ENCODE measurements around the gene ADIPOR1. TPM values are rescaled to one million over a fixed set of nuclear protein-coding genes. Genes with fewer than 3 reads are reported as not detected.
"Not testable (repeated sequence)": the region's sequence is repeated elsewhere in the genome, so short reads cannot be mapped to it uniquely, and the experiment has no call there.

Gene ADIPOR1
- total RNA-seq = 72.4 TPM

DNA sequence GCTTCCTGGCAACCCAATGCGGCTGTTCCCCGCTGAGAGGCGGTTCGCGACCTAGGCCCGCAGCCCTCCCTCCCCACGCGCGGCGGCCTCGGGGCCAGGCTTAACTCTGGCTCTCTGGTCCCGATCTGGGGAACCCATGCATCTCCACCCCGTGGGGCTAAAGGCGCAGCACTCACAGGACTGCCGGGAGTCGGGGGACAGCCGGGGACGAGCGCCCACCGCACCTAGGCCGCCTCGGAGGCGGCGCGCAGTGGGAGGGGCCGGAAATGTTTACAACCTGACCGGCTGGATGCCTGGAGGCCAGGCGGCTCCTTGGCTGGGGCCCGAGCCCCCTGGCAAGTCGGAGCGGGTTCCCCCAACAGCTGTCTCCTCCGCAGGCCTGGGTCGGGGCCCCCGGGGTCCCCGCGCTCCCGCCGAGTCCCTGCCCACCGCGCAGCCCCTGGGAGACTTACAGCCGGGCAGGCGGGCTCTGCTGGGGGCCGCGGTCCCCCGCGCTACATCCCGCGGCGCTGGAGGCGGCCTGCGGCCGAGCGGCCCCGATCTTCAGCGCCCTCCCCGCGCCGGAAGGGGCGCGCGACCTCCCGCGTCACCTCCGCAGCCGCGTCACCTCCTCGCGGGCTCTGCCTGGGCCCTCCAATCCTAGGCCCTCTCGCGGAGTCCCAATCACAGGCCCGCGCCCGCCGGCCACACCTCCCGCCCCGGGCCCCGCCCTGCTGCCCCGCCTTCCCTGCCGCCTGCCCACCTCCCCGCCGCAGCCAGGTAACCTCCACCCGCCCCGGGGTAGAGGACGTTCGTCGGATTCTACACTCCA, at the start of gene ADIPOR1:
ADIPOR1 (minus strand) TSS at position 580 of the 811 bp plus-strand sequence. CDS start 7,242 bp downstream, outside the sequence.
- peak; percentile 94 for DNase-seq

DNA sequence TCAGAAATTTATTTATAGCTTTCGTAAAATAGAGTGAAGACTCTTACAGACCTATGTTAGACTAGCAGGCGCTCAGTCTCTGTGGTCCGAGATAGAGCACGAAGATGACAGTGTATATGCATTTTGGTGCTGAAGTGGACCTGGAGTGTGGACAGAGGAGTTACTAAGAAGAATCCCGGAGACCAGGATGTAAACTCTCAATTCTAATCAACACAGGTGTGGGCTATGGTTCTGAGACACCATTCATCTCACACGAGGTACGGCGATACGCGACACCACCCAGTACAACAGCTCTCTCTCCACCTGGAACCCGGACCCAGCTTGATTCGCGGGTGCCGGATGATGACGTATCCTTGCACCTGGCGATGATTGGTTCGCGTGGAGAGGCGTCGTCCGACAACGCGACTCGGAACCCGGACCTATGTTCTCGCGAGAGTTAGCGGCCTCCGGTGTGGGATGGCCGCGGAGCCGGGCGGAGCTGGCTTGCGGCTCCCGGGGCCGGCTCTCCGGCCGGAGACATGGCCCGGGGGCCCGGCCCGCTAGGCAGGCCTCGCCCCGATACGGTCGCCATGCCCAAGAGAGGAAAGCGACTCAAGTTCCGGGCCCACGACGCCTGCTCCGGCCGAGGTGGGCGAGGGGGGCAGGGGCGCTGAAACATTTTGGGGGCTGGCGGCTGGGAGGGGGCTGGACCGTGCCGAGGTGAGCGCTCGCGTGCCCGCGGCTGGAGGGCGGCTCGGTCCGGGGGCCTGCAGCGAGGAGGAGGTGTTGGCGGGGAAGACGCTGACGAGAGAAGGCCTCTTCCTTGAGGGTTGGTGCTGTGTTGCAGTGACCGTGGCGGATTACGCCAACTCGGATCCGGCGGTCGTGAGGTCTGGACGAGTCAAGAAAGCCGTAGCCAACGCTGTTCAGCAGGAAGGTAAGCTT, 49.1 kb upstream of the ADIPOR1 start, which contains the start of gene TMEM183A:
TMEM183A (plus strand) TSS at position 427 of the 924 bp plus-strand sequence; CDS start at position 519, 92 bp downstream.
- peak; percentile 99 for DNase-seq

DNA sequence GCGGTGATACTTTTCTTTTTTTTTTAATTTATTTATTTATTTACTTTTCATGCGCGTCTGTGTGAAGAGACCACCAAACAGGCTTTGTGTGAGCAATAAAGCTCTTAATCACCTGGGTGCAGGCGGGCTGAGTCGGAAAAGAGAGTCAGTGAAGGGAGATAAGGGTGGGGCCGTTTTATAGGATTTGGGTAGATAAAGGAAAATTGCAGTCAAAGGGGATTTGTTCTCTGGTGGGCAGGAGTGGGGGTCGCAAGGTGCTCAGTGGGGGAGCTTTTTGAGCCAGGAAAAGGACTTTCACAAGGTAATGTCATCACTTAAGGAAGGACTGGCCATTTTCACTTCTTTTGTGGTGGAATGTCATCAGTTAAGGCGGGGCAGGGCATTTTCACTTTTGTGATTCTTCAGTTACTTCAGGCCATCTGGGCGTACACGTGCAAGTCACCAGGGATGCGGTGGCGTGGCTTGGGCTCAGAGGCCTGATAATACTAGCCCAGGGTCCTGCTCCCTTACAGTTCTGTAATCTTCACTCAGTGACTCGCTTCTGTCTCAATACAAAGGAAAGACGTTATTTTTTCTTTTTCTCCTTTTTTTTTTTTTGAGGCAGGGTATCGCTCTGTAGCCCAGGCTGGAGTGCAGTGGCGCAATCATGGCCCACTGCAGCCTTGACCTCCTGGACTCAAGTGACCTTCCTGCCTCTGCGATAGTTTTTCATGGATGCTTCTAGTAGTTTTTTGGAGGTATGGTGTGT, 47.5 kb upstream of the ADIPOR1 start:
- not testable (repeated sequence) for DNase-seq

- DNase-seq = no peak
Measured at GRCh38 chr1:203002951-203003350, 44.8 kb upstream of the ADIPOR1 start.

DNA sequence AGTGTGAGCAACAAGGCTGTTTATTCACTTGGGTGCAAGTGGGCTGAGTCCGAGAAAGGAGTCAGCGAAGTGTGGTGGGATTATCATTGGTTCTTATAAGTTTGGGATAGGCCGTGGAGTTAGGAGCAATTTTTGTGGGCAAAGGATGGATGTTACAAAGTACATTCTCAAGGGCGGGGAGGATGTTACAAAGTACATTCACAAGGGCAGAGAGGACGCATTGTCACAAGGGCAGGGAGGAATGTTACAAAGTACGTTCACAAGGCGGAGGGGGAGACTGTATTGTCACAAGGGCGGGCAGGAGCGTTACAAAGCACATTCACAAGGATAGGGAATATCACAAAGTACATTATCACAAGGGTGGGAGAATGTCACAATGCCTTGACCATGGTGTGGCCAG, 43.9 kb upstream of the ADIPOR1 start:
- DNase-seq = no peak

GRCh38 chr1:203000217-203000944, 42.3 kb upstream of the ADIPOR1 start:
- DNase-seq = no peak

GRCh38 chr1:202998836-202999750, 41.0 kb upstream of the ADIPOR1 start:
- DNase-seq = peak; percentile 79

- DNase-seq = no peak
Measured at GRCh38 chr1:202994756-202995155, 36.6 kb upstream of the ADIPOR1 start.

DNA sequence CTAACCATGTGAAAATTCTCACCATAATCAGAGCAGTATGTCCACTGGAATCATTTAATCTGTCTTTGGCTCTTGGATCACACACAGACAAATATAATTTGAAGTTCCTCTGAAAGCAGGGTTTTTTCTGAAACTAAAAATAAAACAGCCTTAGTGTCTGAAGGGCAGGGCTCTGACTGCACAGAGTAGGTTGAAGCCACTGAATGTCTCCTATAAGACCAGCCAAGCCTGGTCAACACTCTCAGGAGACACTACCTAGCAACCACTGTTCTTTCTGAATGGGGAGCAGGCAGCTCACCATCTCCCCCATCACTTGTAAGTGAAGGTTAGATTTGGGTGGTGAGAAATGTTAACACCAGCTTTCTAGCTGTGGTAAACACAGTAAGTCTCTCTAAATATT, 33.0 kb upstream of the ADIPOR1 start:
- DNase-seq = no peak

- DNase-seq = no peak
Measured at GRCh38 chr1:202989879-202990278, 31.8 kb upstream of the ADIPOR1 start.

DNA sequence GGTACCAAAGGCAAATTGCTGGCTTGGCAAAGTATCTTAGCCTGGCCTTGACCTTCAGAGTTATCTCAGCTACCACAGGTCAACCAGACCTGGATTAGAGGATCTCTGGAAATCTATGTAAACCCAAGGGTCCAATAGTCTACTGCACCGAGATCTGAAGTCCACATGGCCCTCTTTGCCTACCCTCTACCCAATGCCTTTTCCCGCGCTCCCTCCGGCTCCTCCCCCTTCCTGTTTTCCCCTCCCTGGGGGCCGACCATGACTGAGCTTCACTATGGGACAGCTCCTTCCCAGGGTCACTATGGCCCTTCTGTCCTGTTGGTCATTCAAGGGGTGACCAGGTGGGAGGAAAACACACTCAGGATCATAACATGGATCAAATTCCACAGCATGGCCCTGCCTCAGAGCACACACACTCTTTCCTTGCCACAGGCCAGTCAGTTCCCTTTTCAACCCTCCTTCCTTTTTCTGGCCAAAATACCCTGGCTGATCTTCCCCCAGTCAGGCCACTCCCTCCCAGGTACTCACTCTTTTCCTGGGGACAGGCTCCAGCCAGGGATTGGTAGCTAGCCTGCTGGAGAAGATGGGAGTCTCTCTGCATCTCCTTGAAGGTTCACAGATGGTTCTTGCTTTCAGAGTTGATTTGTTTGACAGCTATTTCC, 29.9 kb upstream of the ADIPOR1 start:
- DNase-seq = no peak

DNA sequence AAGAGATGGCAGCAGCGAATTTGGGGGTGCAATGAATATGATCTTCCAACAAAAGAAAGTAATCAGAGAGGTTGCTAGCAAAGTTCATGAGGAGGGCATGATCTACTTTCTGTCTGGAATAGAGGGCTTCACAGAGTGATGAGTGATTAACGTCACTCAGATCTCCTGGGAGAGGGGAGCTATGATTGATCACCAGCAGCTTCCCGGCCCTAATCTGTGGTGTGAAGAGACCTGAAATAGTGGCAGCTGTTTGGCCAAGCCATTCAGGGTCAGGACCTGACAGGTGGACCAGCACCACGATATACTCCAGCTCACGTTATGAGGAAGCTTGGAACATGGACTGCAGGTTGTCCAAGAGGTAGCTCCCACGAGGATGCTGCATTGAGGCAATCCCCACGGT, 29.1 kb upstream of the ADIPOR1 start:
- DNase-seq = no peak

GRCh38 chr1:202986120-202986519, 28.0 kb upstream of the ADIPOR1 start:
- DNase-seq = not testable (repeated sequence)

- DNase-seq = no peak
Measured at GRCh38 chr1:202982715-202983430, 24.8 kb upstream of the ADIPOR1 start.

- DNase-seq = no peak
Measured at GRCh38 chr1:202981939-202982338, 23.8 kb upstream of the ADIPOR1 start.

- no peak for DNase-seq
Measured at GRCh38 chr1:202979459-202979858, 21.3 kb upstream of the ADIPOR1 start.

- DNase-seq = no peak
Measured at GRCh38 chr1:202976633-202977032, 18.5 kb upstream of the ADIPOR1 start.

- DNase-seq = no peak
Measured at GRCh38 chr1:202974856-202975255, 16.7 kb upstream of the ADIPOR1 start.

DNA sequence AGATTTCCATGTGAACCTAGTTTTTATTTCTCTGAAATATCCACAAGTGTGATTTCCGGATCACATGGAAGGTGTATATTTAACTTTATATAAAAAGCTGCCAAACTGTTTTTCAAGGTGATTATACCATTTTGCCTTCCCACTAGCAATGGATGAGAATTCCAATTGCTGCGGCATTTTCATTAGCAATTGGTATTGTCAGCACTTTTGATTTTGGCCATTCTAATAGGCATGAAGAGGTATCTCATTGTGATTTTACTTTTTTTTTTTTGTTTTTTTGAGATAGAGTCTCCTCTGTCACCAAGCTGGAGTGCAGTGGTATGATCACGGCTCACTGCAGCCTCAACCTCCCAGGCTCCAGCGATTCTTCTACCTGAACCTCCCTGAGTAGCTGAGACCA, 13.9 kb upstream of the ADIPOR1 start:
- DNase-seq = no peak
